GM13977 (cell line): ENCODE measurements around the gene LPP.

Source experiments
- DNase-seq: peaks from one replicate; pipeline ENCODE4 v3.0.0; 2012; ENCODE audit warnings: low spot score
- CTCF ChIP-seq: IDR thresholded peaks from 2 replicates; pipeline ENCODE4 v1.5.1; 2012; ENCODE audit warnings: mild to moderate bottlenecking, control low read depth; ENCODE audit not compliant: insufficient read depth; ENCODE audit errors: extremely low read depth, missing control alignments
- in situ Hi-C: fragments of 300-500 bp; cut with MboI; formaldehyde crosslinking; loops from one replicate; pipeline ENCODE4 v1.12.0; 2022; ENCODE audit warnings: low sequenced_read_pairs, low pct_unique_long_range_greater_than_20kb, mixed read lengths, inconsistent platforms; ENCODE audit not compliant: unreplicated experiment

Gene LPP

GRCh38 chr3:188761964-188762363, 608.0 kb downstream of the LPP start:
- no peak for DNase-seq
- in situ Hi-C loops = no loop called here
- TF ChIP-seq CTCF = no peak

DNA sequence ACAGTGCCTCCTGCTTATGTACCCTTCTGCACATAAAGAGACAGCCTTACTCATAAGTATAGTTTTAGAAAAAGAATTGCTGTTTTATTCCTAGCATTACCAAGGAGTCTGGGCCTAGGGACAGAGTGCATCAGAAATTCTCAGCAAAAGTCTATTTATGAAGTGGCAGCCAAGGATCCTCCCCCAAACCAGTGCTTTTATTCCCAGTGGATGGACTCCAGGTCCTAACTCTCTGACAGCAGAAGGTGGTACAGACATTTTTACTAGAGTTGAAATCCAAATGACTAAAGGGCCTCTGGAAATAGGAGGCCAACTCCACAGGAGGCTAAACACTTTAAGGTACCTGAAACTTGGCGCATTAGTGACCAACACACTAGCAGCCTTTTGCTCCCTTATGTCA, 610.7 kb downstream of the LPP start:
- DNase-seq = no peak
- in situ Hi-C loops = no loop called here
- no peak for TF ChIP-seq CTCF

GRCh38 chr3:188769831-188770230, 615.9 kb downstream of the LPP start:
- no peak for TF ChIP-seq CTCF
- in situ Hi-C loops = no loop called here
- no peak for DNase-seq

GRCh38 chr3:188772886-188773285, 618.9 kb downstream of the LPP start:
- DNase-seq = no peak
- no peak for TF ChIP-seq CTCF
- in situ Hi-C loops = no loop called here

GRCh38 chr3:188775412-188775811, 621.5 kb downstream of the LPP start:
- DNase-seq = no peak
- in situ Hi-C loops = no loop called here
- TF ChIP-seq CTCF = no peak

DNA sequence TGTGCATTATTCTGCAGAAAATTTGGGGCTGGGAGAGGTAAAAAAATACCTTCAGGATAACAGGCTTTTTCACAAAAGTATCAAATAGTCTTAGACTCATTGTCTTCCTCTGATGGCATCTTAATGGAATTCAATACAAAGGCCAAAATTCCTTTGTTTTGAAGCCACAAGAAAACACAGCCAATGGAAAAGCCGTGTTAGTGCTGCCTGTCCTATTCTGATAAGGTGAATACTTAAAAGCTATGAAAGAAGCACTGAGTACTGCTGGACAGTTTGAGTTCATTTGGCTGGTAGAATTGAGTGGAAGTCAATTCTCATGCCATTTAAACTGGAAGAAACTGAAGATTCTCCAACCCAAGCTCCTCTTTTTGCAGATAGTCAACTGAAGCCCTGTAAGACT, 622.5 kb downstream of the LPP start:
- DNase-seq = no peak
- no peak for TF ChIP-seq CTCF
- in situ Hi-C loops = no loop called here
